ENCODE data around the gene ZNF844. TPM values are rescaled to one million over a fixed set of nuclear protein-coding genes. Genes with fewer than 3 reads are reported as not detected.

ZNF844 gene
- total RNA-seq, 2 experiments from 2014 or later, result 22.2 to 23.7 TPM

- no peaks in the 10 kb centered on the region for H3K36me3 ChIP-seq (ENCODE audit: insufficient read depth, low read length)
- no peak overlapping the region for H3K27ac ChIP-seq (ENCODE audit: low read depth in 1 of 2, low read length in 2 of 2)
- Mint-ChIP-seq H3K36me3 (ENCODE audit: low read depth) (peaks cover 6% of the 10 kb centered on the region), H3K9me3 (no peaks in the 10 kb centered on the region), H3K27ac (no peak overlapping the region), H3K4me3 (peak overlapping the region; percentile 75), H3K27me3 (peaks cover 7% of the 10 kb centered on the region), H3K4me1 (ENCODE audit: low read depth) (peaks cover 12% of the 10 kb centered on the region)
- H3K9me3 ChIP-seq (ENCODE audit: control insufficient read depth in 1 of 2, insufficient read depth in 1 of 2, low read length in 2 of 2), result peaks cover 0 to 3% of the 10 kb centered on the region in 2 experiments
- intact Hi-C loops (cut with DNase I, micrococcal nuclease), result loop anchor here in 1 of 2 experiments (5.0 kb wide), 1 partner anchor 49 kb away; the partner anchor contains the start of gene ZNF20
- ChIA-PET POLR2A (no interaction called here), CTCF (no interaction called here)
- H3K4me1 ChIP-seq (ENCODE audit: insufficient read depth, low read length), result peaks cover 13% of the 10 kb centered on the region
- DNase-seq, result no peak
- no peak for ATAC-seq (ENCODE audit: poor library complexity)
- no peaks in the 10 kb centered on the region for H3K27me3 ChIP-seq (ENCODE audit: control insufficient read depth in 1 of 2, insufficient read depth in 2 of 2, low read length in 2 of 2)
- no peak for TF ChIP-seq CTCF (IDR thresholded peaks at IDR 0.05)
- H3K4me3 ChIP-seq (ENCODE audit: low read length), result peak overlapping the region; percentile 55
Observed at GRCh38 chr19:12092956-12093355, 28.4 kb downstream of the ZNF844 start.

GRCh38 chr19:12093777-12094176 lies 29.2 kb downstream of the ZNF844 start:
- H3K27me3 ChIP-seq (ENCODE audit: control insufficient read depth in 1 of 2, insufficient read depth in 2 of 2, low read length in 2 of 2), result no peaks in the 10 kb centered on the region
- CTCF ChIA-PET, result no interaction called here
- no peak for DNase-seq
- no peak overlapping the region for H3K4me3 Mint-ChIP-seq
- no peaks in the 10 kb centered on the region for H3K9me3 Mint-ChIP-seq
- no peak overlapping the region for H3K27ac Mint-ChIP-seq
- H3K4me3 ChIP-seq (ENCODE audit: low read length), result no peak overlapping the region
- no peak for ATAC-seq (ENCODE audit: poor library complexity)
- H3K27ac ChIP-seq (ENCODE audit: low read depth in 1 of 2, low read length in 2 of 2), result no peak overlapping the region
- intact Hi-C loops (cut with DNase I, micrococcal nuclease), result loop anchor here in 1 of 2 experiments (5.0 kb wide), 1 partner anchor 49 kb away; the partner anchor contains the start of gene ZNF20
- H3K4me1 ChIP-seq (ENCODE audit: insufficient read depth, low read length), result peaks cover 13% of the 10 kb centered on the region
- no peak for TF ChIP-seq CTCF (IDR thresholded peaks at IDR 0.05)
- H3K9me3 ChIP-seq (ENCODE audit: control insufficient read depth in 1 of 2, insufficient read depth in 1 of 2, low read length in 2 of 2), result peaks cover 0 to 5% of the 10 kb centered on the region in 2 experiments
- H3K27me3 Mint-ChIP-seq, result peaks cover 7% of the 10 kb centered on the region
- H3K36me3 ChIP-seq (ENCODE audit: insufficient read depth, low read length), result no peaks in the 10 kb centered on the region
- POLR2A ChIA-PET, result no interaction called here
- peaks cover 12% of the 10 kb centered on the region for H3K4me1 Mint-ChIP-seq (ENCODE audit: low read depth)
- peaks cover 6% of the 10 kb centered on the region for H3K36me3 Mint-ChIP-seq (ENCODE audit: low read depth)

- no peak overlapping the region for H3K4me3 Mint-ChIP-seq
- POLR2A ChIA-PET, result no interaction called here
- H3K9me3 Mint-ChIP-seq, result peaks cover 5% of the 10 kb centered on the region
- Histone ChIP-seq H3K27me3 (ENCODE audit: control insufficient read depth in 1 of 2, insufficient read depth in 2 of 2, low read length in 2 of 2) (no peaks in the 10 kb centered on the region), H3K4me3 (ENCODE audit: low read length) (no peak overlapping the region), H3K9me3 (ENCODE audit: control insufficient read depth in 1 of 2, insufficient read depth in 1 of 2, low read length in 2 of 2) (peaks cover 0 to 5% of the 10 kb centered on the region in 2 experiments), H3K4me1 (ENCODE audit: insufficient read depth, low read length) (peaks cover 13% of the 10 kb centered on the region), H3K36me3 (ENCODE audit: insufficient read depth, low read length) (no peaks in the 10 kb centered on the region), H3K27ac (ENCODE audit: low read depth in 1 of 2, low read length in 2 of 2) (no peak overlapping the region)
- H3K36me3 Mint-ChIP-seq (ENCODE audit: low read depth), result peaks cover 10% of the 10 kb centered on the region
- CTCF ChIA-PET, result interaction anchor here (0.7 kb wide), 1 partner anchor 8 kb away, joined by 3 read pairs; no protein-coding TSS in a partner anchor
- intact Hi-C loops (cut with DNase I, micrococcal nuclease), result no loop called here
- no peak for TF ChIP-seq CTCF (IDR thresholded peaks at IDR 0.05)
- H3K27me3 Mint-ChIP-seq, result peaks cover 7% of the 10 kb centered on the region
- peaks cover 12% of the 10 kb centered on the region for H3K4me1 Mint-ChIP-seq (ENCODE audit: low read depth)
- ATAC-seq (ENCODE audit: poor library complexity), result no peak
- DNase-seq, result no peak
- H3K27ac Mint-ChIP-seq, result no peak overlapping the region
Observed at GRCh38 chr19:12095111-12095790, 30.7 kb downstream of the ZNF844 start.
